Caco-2 (cell line): Measurements from ENCODE around the gene GSK3B. TPM values are rescaled to one million over a fixed set of nuclear protein-coding genes. Genes with fewer than 3 reads are reported as not detected.

Experiments used
- BruUV-seq: library from RNA; stranded (reverse); fragments of 400-500 nt; replicated peaks from 2 replicates; lab custom pipeline; 2021; lab: Mats Ljungman, UMichigan
- CTCF ChIA-PET: fragments of 300-600 bp; sonication (Branson Sonifier 250); formaldehyde crosslinking; loops from one replicate; lab custom pipeline; 2022; ENCODE audit warnings: antibody characterized with exemption; lab: Charles Lee
- POLR2A ChIA-PET: fragments of 300-600 bp; sonication (Branson Sonifier 250); formaldehyde crosslinking; loops from one replicate; lab custom pipeline; 2022; ENCODE audit warnings: antibody characterized with exemption; lab: Charles Lee
- DNase-seq, 2 experiments: peaks; one replicate each; pipeline versions ENCODE4 v3.0.0 to v3.0.0-alpha.2; 2020 to 2022
- H3K27me3 ChIP-seq: replicated peaks from 2 replicates; pipeline ENCODE4 v1.6.0; 2011; ENCODE audit warnings: low read length; ENCODE audit not compliant: control insufficient read depth, insufficient read depth
- H3K36me3 ChIP-seq: 2 replicates; pipeline ENCODE4 v1.5.1; 2011; ENCODE audit warnings: low read length; ENCODE audit not compliant: control insufficient read depth, insufficient read depth
- H3K4me1 ChIP-seq: fragments of 250-450 bp; sonication (Bioruptor Pico); 2 replicates; pipeline ENCODE4 v1.5.1; 2020; ENCODE audit warnings: mild to moderate bottlenecking
- H3K4me3 ChIP-seq: 2 replicates; pipeline ENCODE4 v1.5.1; 2011; ENCODE audit warnings: low read depth, mild to moderate bottlenecking, control low read depth, low read length
- H3K9me3 ChIP-seq: fragments of 250-450 bp; sonication (Bioruptor Pico); 2 replicates; pipeline ENCODE4 v1.5.1; 2020; ENCODE audit warnings: mild to moderate bottlenecking, moderate library complexity
- H3K27ac Mint-ChIP-seq: one replicate; pipeline ENCODE4 v1.8.0; 2022; ENCODE audit warnings: mixed read lengths; ENCODE audit not compliant: unreplicated experiment
- H3K27me3 Mint-ChIP-seq: one replicate; pipeline ENCODE4 v1.8.0; 2022; ENCODE audit warnings: mixed read lengths; ENCODE audit not compliant: insufficient read depth, unreplicated experiment
- H3K36me3 Mint-ChIP-seq: one replicate; pipeline ENCODE4 v1.8.0; 2022; ENCODE audit warnings: mild to moderate bottlenecking, mixed read lengths; ENCODE audit not compliant: insufficient read depth, unreplicated experiment
- H3K4me1 Mint-ChIP-seq: one replicate; pipeline ENCODE4 v1.8.0; 2022; ENCODE audit warnings: low read depth, mixed read lengths; ENCODE audit not compliant: unreplicated experiment
- H3K4me3 Mint-ChIP-seq: one replicate; pipeline ENCODE4 v1.8.0; 2022; ENCODE audit warnings: mild to moderate bottlenecking, moderate library complexity, mixed read lengths; ENCODE audit not compliant: unreplicated experiment
- H3K9me3 Mint-ChIP-seq: one replicate; pipeline ENCODE4 v1.8.0; 2022; ENCODE audit warnings: mixed read lengths; ENCODE audit not compliant: unreplicated experiment
- intact Hi-C: fragments of 100-400 bp; cut with micrococcal nuclease; formaldehyde crosslinking; loops from one replicate; pipeline ENCODE4 v1.10.0; 2022; ENCODE audit not compliant: unreplicated experiment
- total RNA-seq: library from RNA; stranded (reverse); gene quantifications from 2 replicates; pipeline ENCODE4 v1.2.3, GENCODE V29; 2022
- TF ChIP-seq, protein P1 (sequence below), 2 experiments: fragments of 200-600 bp in 1 of 2; IDR thresholded peaks; 1 replicate in 1 of 2; 2 replicates in 1 of 2; pipeline versions ENCODE4 v1.5.1 to v1.8.0; 2011 to 2022; ENCODE audit warnings: antibody characterized with exemption in 1 of 2, control low read depth in 1 of 2, inconsistent platforms in 1 of 2, low read depth in 1 of 2, low read length in 1 of 2, mild to moderate bottlenecking in 1 of 2, moderate library complexity in 1 of 2; ENCODE audit not compliant: insufficient read depth in 1 of 2, severe bottlenecking in 1 of 2, unreplicated experiment in 1 of 2

The GSK3B gene
- total RNA-seq, 1 experiment from 2014 or later, result 55.2 TPM

GRCh38 chr3:119818937-119819336 is 275.3 kb downstream of the GSK3B start:
- no TSS peak for BruUV-seq
- intact Hi-C loops, result loop anchor here (10.0 kb wide), 1 partner anchor 276 kb away; the partner anchor contains the start of gene GSK3B

DNA sequence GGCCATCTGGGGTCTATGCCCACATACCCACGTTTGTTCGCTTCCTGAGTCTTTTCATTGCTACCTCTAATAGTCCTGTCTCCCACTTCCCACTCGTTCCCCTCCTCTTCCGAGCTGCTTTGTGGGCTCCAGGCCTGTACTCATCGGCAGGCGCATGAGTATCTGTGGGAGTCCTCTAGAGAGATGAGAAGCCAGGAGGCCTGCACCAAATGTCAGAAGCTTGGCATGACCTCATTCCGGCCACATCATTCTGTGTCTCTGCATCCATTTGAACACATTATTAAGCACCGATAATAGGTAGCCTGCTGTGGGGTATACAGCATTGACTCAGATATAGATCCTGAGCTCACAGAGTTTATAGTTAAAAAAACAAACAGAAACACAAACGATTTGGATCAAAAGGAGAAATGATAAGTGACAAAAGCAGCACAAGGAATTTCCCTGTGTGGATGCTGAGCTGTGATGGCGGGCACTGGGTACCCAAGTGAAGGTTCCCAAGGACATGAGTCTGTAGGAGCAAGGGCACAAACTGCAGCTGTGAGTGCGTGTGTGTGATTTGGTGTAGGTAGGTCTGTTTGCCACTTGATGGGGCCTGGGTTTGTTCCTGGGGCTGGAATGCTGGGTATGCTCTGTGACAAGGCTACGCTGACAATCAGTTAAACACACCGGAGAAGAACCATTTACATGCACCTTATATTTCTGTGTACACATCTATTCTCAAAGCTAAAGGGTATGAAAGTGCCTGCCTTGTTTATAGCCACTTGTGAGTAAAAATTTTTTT is 276.5 kb downstream of the GSK3B start:
- H3K9me3 ChIP-seq, result no peaks in the 10 kb centered on the region
- intact Hi-C loops, result loop anchor here (10.0 kb wide), 1 partner anchor 277 kb away; the partner anchor contains the start of gene GSK3B
- Mint-ChIP-seq H3K4me3 (no peak overlapping the region), H3K27ac (no peak overlapping the region), H3K27me3 (no peaks in the 10 kb centered on the region), H3K9me3 (no peaks in the 10 kb centered on the region), H3K4me1 (no peaks in the 10 kb centered on the region), H3K36me3 (no peaks in the 10 kb centered on the region)
- TF ChIP-seq, protein P1, sequence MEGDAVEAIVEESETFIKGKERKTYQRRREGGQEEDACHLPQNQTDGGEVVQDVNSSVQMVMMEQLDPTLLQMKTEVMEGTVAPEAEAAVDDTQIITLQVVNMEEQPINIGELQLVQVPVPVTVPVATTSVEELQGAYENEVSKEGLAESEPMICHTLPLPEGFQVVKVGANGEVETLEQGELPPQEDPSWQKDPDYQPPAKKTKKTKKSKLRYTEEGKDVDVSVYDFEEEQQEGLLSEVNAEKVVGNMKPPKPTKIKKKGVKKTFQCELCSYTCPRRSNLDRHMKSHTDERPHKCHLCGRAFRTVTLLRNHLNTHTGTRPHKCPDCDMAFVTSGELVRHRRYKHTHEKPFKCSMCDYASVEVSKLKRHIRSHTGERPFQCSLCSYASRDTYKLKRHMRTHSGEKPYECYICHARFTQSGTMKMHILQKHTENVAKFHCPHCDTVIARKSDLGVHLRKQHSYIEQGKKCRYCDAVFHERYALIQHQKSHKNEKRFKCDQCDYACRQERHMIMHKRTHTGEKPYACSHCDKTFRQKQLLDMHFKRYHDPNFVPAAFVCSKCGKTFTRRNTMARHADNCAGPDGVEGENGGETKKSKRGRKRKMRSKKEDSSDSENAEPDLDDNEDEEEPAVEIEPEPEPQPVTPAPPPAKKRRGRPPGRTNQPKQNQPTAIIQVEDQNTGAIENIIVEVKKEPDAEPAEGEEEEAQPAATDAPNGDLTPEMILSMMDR (IDR thresholded peaks at IDR 0.05; ENCODE audit: insufficient read depth in 1 of 2, low read depth in 1 of 2, low read length in 1 of 2, severe bottlenecking in 1 of 2, unreplicated experiment in 1 of 2), result peak in 1 of 2 experiments; percentile 17
- DNase-seq, result peak in 1 of 2 experiments; percentile 42
- CTCF ChIA-PET, result no interaction called here
- H3K4me3 ChIP-seq, result no peak overlapping the region
- POLR2A ChIA-PET, result interaction anchor here (0.6 kb wide), 1 partner anchor 141 kb away, joined by 5 read pairs; no protein-coding TSS in a partner anchor
- H3K36me3 ChIP-seq, result no peaks in the 10 kb centered on the region
- H3K4me1 ChIP-seq, result no peaks in the 10 kb centered on the region
- no peaks in the 10 kb centered on the region for H3K27me3 ChIP-seq
- BruUV-seq, result no TSS peak

More at GRCh38 chr3:119818937-119819336, 275.3 kb downstream of the GSK3B start:
- H3K4me1 ChIP-seq, result no peaks in the 10 kb centered on the region
- Mint-ChIP-seq H3K4me3 (no peak overlapping the region), H3K9me3 (no peaks in the 10 kb centered on the region), H3K27me3 (no peaks in the 10 kb centered on the region), H3K4me1 (no peaks in the 10 kb centered on the region), H3K36me3 (no peaks in the 10 kb centered on the region), H3K27ac (no peak overlapping the region)
- no peaks in the 10 kb centered on the region for H3K27me3 ChIP-seq
- no peak for DNase-seq
- no peak overlapping the region for H3K4me3 ChIP-seq
- no peaks in the 10 kb centered on the region for H3K9me3 ChIP-seq
- POLR2A ChIA-PET, result no interaction called here
- no peaks in the 10 kb centered on the region for H3K36me3 ChIP-seq
- CTCF ChIA-PET, result no interaction called here
- TF ChIP-seq, protein P1 (IDR thresholded peaks at IDR 0.05; ENCODE audit: insufficient read depth in 1 of 2, low read depth in 1 of 2, low read length in 1 of 2, severe bottlenecking in 1 of 2, unreplicated experiment in 1 of 2), result no peak

- intact Hi-C loops, result loop anchor here (10.0 kb wide), 1 partner anchor 278 kb away; the partner anchor contains the start of gene GSK3B
- ChIA-PET POLR2A (interaction anchor here (0.6 kb wide), 1 partner anchor 141 kb away, joined by 5 read pairs; no protein-coding TSS in a partner anchor), CTCF (no interaction called here)
- H3K27ac Mint-ChIP-seq, result no peak overlapping the region
- TF ChIP-seq, protein P1 (IDR thresholded peaks at IDR 0.05; ENCODE audit: insufficient read depth in 1 of 2, low read depth in 1 of 2, low read length in 1 of 2, severe bottlenecking in 1 of 2, unreplicated experiment in 1 of 2), result no peak
- no peaks in the 10 kb centered on the region for H3K4me1 Mint-ChIP-seq
- no peak overlapping the region for H3K4me3 Mint-ChIP-seq
- no TSS peak for BruUV-seq
- H3K27me3 Mint-ChIP-seq, result no peaks in the 10 kb centered on the region
- Histone ChIP-seq H3K27me3 (no peaks in the 10 kb centered on the region), H3K4me1 (no peaks in the 10 kb centered on the region), H3K9me3 (no peaks in the 10 kb centered on the region), H3K36me3 (no peaks in the 10 kb centered on the region), H3K4me3 (no peak overlapping the region)
- H3K9me3 Mint-ChIP-seq, result no peaks in the 10 kb centered on the region
- no peak for DNase-seq
- H3K36me3 Mint-ChIP-seq, result no peaks in the 10 kb centered on the region
Observed at GRCh38 chr3:119817071-119817470, 277.2 kb downstream of the GSK3B start.
